Measurements from ENCODE around the gene SERPINE2. TPM values are rescaled to one million over a fixed set of nuclear protein-coding genes. Genes with fewer than 3 reads are reported as not detected.

Gene SERPINE2
- total and polyA plus RNA-seq, 4 donors: 4.2 to 61.4 (median 11.7) TPM

GRCh38 chr2:224077773-224078507, 38.9 kb upstream of the SERPINE2 start:
- H3K9ac ChIP-seq (ENCODE audit: insufficient read depth in 1 of 2, low read length in 2 of 2): no peak overlapping the region
- no peaks in the 10 kb centered on the region for H3K36me3 ChIP-seq (ENCODE audit: control insufficient read depth in 4 of 4, insufficient read depth in 4 of 4, low read length in 4 of 4)
- ATAC-seq (ENCODE audit: insufficient read depth, low FRiP score) (no peak), DNase-seq (no peak)
- no peaks in the 10 kb centered on the region for H3K27me3 ChIP-seq (ENCODE audit: control insufficient read depth in 3 of 3, insufficient read depth in 3 of 3, low read length in 2 of 3)
- WGBS, 2 donors: 82 to 89% methylated on average over 5 of the region's 5 CpGs
- no peaks in the 10 kb centered on the region for H3K9me3 ChIP-seq (ENCODE audit: control insufficient read depth in 4 of 4, insufficient read depth in 3 of 4, low read length in 3 of 4)
- no peak overlapping the region for H3K27ac ChIP-seq (ENCODE audit: low read depth in 1 of 2, low read length in 1 of 2)
- peaks cover 0 to 3% (median 0%) of the 10 kb centered on the region in 5 donors for H3K4me1 ChIP-seq (ENCODE audit: control insufficient read depth in 5 of 5, insufficient read depth in 5 of 5, low read length in 5 of 5)
- H3K4me3 ChIP-seq: no peak overlapping the region
- no peak for TF ChIP-seq CTCF (IDR thresholded peaks at IDR 0.05; ENCODE audit: control extremely low read depth, extremely low read depth)

- no peak overlapping the region for H3K9ac ChIP-seq (ENCODE audit: insufficient read depth in 1 of 2, low read length in 2 of 2)
- DNase-seq: no peak
Observed at GRCh38 chr2:224075588-224075987, 36.5 kb upstream of the SERPINE2 start.

GRCh38 chr2:224073676-224074075, 34.6 kb upstream of the SERPINE2 start:
- no peaks in the 10 kb centered on the region for H3K27me3 ChIP-seq (ENCODE audit: control insufficient read depth in 3 of 3, insufficient read depth in 3 of 3, low read length in 2 of 3)
- no peak overlapping the region for H3K9ac ChIP-seq (ENCODE audit: insufficient read depth in 1 of 2, low read length in 2 of 2)
- no peak overlapping the region for H3K4me3 ChIP-seq
- no peak for ATAC-seq (ENCODE audit: insufficient read depth, low FRiP score)
- H3K4me1 ChIP-seq (ENCODE audit: control insufficient read depth in 5 of 5, insufficient read depth in 5 of 5, low read length in 5 of 5): peaks cover 0 to 13% (median 0%) of the 10 kb centered on the region in 5 donors
- DNase-seq: no peak
- H3K9me3 ChIP-seq (ENCODE audit: control insufficient read depth in 4 of 4, insufficient read depth in 3 of 4, low read length in 3 of 4): no peaks in the 10 kb centered on the region
- H3K36me3 ChIP-seq (ENCODE audit: control insufficient read depth in 4 of 4, insufficient read depth in 4 of 4, low read length in 4 of 4): no peaks in the 10 kb centered on the region
- 58 to 65% methylated on average over 3 of the region's 3 CpGs for WGBS, 2 donors
- no peak for TF ChIP-seq CTCF (IDR thresholded peaks at IDR 0.05; ENCODE audit: control extremely low read depth, extremely low read depth)
- no peak overlapping the region for H3K27ac ChIP-seq (ENCODE audit: low read depth in 1 of 2, low read length in 1 of 2)

More at GRCh38 chr2:224075588-224075987, 36.5 kb upstream of the SERPINE2 start:
- Histone ChIP-seq H3K9me3 (ENCODE audit: control insufficient read depth in 4 of 4, insufficient read depth in 3 of 4, low read length in 3 of 4) (no peaks in the 10 kb centered on the region), H3K27me3 (ENCODE audit: control insufficient read depth in 3 of 3, insufficient read depth in 3 of 3, low read length in 2 of 3) (no peaks in the 10 kb centered on the region), H3K27ac (ENCODE audit: low read depth in 1 of 2, low read length in 1 of 2) (no peak overlapping the region), H3K4me1 (ENCODE audit: control insufficient read depth in 5 of 5, insufficient read depth in 5 of 5, low read length in 5 of 5) (peaks cover 0 to 13% (median 0%) of the 10 kb centered on the region in 5 donors), H3K4me3 (no peak overlapping the region), H3K36me3 (ENCODE audit: control insufficient read depth in 4 of 4, insufficient read depth in 4 of 4, low read length in 4 of 4) (no peaks in the 10 kb centered on the region)
- no peak for ATAC-seq (ENCODE audit: insufficient read depth, low FRiP score)
- TF ChIP-seq CTCF (IDR thresholded peaks at IDR 0.05; ENCODE audit: control extremely low read depth, extremely low read depth): no peak
- WGBS, 2 donors: 93 to 95% methylated on average over 3 of the region's 3 CpGs

All from lung (tissue), 12 donors.